GM19395 (cell line): ENCODE data around the gene CFAP61.
"Not testable (repeated sequence)": the region's sequence is repeated elsewhere in the genome, so short reads cannot be mapped to it uniquely, and the experiment has no call there.

ENCODE experiments used
- ATAC-seq: cut with Tn5 transposase; IDR thresholded peaks from one replicate; pipeline ENCODE4 v1.9.1; 2021; ENCODE audit warnings: mild to moderate bottlenecking, moderate library complexity; ENCODE audit not compliant: unreplicated experiment

The CFAP61 gene

DNA sequence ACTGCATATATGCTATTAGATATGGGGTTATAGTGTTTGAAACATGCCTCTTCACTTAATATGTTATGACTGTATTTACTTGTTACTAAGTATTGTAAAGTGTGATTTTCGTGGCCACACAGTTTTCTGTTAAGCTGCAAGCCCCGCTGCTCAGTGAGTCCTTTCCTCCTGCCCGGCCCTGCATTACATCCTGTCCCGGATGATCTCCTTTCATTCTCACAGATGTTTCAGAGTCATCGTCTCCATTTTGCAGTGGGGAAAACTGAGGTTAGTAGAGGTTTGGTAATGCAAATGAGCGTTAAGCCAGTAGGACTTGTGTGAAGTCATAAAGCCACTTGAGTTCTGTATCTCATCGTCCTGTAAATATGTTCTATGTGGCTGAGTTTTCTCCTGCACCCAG is 155.5 kb downstream of the CFAP61 start:
- ATAC-seq, result peak; percentile 65

DNA sequence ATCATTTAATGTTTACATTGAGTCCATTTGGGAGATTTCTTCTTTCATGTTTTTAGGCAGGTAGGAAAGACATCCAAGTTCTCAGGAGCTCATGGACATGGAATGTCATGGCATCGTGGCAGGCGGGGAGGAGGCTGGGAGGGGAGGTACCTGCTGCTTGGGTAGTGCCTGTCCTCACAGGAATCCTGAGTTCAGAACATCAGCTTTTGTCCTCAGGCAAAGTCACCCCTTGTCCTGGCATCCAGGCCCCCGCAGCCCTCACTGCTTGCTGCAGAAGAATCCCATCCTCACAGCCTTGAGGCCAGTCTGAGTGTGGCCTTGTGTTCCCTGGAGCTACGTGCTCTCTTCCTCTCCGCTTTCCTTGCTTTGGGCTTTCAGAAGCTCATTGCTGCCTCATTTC is 157.4 kb downstream of the CFAP61 start:
- ATAC-seq, result no peak

DNA sequence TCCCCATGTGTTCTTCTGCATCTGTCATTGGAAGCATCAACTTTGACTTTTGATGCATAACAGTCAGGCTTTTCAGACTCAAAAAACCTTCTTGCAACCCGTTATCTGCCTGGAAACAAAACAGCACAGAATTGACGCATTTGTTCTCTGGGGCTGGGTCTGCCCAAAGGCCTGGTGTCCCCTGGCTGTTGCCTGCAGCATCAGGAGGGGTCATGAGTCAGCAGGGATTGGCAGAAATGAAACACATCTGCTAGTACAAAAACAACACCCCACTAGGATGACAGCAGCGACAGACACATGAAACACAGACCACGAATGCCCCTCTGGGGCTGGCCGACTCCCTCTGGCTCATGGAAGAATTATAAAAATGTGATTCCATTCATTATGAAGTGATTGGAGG is 158.0 kb downstream of the CFAP61 start:
- no peak for ATAC-seq

DNA sequence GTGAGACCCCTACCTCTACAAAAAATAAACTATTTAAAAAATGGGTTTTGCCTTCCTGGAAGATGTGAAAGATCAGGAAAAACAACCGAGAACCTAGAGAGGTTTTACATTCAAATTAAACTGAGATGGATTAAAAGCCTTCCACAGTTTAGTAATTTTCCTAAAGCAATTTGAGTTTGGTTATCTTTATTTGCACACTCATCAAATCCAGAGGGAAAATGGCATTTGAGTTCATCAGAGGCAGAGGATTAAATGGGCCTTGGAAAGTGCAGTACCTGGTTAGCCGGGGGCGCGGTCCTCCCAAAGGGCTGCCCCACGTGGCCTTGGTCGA is 158.6 kb downstream of the CFAP61 start:
- no peak for ATAC-seq

DNA sequence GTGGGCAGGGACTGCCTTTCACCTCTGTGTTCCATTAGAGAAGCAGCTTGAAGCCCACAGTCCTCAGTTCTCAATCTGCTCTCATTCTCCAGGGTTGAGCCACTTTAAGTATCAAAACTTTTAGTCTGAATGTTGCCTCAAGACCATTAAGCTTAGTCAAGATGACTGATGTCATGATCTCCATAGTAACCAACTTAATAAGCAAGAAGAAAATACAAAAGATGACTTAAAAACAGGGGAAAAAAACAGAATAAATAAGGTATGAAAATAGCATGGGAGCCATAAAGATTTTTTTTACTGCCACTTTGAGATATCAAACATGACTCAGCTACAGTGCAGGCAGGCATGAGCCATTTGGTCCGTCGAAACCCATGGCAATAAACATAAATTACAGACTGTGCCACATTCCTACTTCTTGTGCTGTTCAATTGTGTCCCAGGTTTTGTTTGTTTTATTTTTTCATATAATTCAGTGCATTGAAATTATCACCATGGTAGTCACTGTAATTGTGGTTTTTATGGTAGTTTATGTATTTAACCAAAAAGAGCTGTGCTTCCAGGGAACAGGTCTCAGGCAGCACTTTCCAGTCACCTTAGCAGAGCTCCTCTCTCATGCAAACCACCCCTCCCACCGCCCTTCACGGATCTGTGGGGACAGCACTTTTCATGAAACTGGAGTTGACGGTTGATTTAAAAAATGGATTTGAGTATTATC is 159.1 kb downstream of the CFAP61 start:
- ATAC-seq, result no peak

DNA sequence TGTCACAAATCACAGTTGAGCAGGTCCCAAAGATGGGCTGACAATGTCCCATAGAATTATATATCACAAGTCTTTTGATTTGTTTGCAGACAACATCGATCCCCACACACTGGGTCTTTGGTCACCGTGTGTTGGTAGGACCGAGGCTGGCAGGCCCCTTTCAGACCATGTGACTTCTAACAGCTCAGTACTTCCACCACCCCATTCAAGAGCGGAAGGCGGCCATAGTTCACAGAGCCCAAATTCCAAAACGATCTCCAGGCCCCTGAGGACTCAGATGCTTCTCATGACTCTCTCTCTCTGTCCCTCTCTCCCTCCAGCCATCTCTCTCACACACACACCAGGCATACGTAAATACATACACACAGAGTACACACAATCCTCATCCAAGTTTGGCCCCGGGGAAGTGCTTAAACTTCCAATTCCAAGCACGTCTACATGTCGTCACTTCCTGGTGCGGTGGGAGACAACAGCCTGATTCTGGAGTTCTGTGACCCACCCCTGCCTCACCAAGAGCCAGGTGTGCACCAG is 159.7 kb downstream of the CFAP61 start:
- no peak for ATAC-seq

DNA sequence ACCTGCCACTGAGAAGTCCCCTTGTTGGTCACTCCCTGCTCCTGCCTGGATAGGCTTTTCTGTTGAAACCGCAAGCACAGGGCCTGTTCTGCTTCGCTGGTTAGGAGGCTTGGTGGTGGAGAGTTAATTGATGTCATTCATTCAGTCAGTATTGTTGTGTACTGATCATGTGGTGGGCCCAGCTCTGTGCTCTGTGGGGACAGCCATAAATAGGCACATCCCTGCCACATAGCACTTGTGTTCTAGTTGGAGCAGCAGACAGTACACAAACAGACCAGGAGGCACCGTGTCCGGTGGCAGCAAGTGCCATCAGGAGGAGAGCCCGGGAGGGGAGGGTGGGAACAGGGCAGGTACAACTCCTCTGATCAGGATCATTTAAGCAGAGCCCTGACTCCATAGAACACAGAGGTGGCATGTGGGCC is 160.4 kb downstream of the CFAP61 start:
- ATAC-seq, result no peak

DNA sequence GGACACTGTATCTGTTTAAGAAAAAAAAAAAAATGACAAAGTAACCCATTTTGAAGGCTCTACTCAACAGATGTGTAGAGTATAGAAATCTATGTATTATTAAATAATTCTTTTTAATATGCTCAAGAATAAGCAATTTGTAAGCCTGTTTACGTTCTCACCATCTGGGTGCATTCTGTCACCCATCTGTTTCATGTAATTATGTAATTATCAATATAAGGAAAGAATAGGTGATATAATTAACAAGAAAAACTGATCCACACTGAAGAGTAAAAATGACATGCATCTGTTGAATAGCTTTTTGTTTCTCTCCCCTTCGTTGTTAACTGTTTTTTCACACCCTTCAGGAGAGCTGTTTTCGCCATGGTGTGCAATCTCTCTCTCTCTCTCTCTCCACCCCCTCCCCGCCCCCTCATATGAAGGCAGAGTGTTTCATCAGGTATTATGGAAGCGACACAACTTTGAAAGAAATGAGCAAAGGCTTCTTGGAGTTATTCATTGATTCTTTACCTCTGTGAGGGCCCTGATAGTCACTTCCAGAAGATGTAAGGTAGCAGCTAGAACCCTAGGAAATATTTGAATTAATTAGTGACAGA is 161.3 kb downstream of the CFAP61 start:
- no peak for ATAC-seq

DNA sequence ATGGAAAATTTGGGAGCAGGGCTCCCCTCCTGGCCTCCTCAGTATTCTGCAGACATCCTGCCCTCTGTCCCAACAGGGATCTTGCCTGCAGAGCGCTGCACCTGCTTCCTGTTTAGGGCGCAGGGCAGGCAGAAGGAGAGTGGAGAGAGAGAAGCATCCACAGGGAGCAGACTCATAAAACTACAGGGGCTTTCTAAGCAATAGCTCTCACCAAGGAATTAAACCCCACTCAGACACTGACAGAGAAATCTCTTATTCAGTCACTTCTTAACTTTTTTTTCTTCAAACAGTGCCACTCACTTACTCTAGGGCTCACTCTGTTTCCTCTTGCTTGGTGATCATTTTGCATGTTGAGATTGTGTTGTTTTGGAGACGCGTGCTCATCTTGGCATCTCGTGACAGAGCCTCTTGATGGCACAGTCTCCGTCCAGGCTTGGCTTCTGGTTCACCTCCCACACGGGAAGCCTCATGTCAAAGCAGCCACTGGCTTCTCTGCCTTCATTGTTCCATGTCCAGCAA is 162.5 kb downstream of the CFAP61 start:
- no peak for ATAC-seq

DNA sequence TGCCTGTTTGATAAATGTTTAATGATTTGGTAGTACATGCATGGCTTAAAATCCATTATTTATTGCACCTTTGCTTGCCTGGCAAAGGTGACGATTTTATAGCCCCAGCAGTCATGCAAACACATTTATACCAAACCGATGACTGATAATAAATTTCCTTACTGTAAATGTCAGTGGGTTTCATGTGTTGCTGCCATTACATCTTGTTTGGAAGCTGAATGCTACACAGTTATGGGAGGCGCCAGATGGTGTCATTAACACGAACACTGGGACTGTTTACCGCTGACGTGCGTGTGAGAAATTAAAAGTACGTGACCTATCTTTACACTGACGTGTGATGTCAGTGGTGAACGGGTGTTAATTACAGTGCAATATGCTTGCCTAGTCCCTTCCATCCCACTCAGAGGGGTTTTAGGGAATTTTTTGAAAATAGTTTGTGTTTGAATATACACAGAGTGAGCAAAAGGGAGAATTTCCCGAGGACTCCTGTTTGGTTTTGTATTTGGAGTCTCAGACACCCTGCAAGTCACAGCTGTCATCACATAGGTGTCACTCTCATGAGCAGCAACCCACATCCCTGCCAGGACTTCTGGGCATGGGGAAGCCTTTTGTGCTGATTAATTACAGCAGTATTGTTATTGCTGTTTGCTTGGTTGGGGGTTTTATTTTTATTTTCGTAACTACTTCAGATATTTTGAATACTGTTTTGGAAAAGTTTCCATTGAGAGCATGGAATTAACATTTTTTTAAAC is 163.8 kb downstream of the CFAP61 start:
- no peak for ATAC-seq

DNA sequence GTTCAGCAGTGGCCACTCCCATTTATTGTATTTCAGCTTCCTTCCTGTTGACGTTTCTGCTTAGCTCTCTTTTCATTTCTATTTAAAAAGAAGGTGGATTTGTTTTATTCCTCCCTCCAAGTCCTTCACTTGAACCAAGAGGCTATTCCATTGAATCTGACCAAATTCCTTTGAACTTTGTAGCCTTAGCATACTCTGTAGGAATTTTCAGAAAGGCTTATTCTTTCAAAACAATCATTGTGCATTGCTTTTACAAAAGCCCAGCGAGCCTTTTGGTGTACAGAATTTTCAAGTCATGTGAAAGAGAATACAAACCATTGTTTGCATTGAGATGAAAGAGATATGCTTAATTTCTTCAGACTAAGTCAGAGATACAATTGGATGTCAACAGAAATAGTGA is 164.6 kb downstream of the CFAP61 start:
- no peak for ATAC-seq

DNA sequence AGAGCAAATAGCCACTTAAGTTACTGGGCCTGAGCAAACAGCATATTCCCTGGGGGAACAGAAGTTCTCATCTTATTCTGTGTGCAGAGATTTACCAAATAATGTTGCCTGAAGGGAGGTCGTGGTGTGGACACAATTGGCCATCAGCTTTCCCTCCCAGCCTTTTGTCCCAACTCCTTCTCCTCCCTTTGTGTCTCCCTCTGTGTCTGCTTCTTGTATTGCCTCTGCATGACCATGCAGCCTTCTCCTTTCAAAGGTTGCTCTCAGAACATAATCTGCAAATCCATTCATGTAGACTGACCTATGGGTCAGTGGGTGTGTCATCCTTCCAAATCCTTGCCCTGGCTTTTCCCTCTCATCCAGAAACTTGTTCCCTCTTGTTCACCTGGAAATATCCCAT is 165.3 kb downstream of the CFAP61 start:
- no peak for ATAC-seq

DNA sequence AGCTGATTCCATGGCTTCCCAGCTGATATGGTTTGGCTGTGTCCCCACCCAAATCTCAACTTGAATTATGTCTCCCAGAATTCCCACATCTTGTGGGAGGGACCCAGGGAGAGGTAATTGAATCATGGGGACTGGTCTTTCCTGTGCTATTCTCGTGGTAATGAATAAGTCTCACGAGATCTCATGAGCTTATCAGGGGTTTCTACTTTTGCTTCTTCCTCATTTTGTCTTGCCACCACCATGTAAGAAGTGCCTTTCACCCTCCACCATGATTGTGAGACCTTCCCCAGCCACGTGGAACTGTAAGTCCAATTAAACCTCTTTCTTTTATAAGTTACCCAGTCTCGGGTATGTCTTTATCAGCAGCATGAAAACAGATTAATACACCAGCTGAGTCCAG is 165.8 kb downstream of the CFAP61 start:
- not testable (repeated sequence) for ATAC-seq

DNA sequence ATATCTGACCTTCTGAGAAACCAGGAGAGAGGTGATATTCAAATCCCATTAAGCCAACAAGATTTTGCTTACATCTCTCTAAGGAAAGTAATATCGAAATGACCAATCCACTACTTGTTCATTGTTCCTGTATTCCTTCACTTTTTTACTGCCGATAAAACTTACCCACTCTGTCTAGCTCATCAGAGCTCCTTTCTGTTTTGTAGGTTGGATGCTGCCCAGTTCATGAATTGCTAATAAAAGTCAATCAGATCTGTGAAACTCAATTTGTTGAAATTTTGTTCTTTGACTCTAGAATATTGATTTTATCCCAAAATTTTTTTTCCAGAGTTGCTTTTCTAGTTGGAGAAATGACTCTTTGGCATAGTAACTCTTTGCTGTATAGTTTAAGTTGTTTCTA is 166.7 kb downstream of the CFAP61 start:
- no peak for ATAC-seq

DNA sequence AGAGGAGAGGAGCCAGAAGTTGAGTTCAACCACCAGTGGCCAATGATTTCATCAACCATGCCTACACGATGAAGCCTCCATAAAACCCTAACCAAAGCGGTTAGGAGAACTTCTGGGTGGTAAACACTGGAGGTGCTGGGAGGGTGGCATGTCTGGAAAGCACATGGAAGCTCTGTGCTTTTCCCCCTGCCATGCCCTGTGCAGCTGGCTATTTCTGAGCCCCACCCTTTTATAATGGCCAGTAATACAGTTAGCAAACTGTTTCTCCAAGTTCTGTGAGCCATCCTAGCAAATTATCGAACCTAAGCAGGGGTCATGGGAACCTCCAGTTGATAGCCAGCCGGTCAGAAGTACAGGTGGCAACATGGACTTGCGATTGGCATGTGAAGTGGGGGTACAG is 167.8 kb downstream of the CFAP61 start:
- ATAC-seq, result no peak

DNA sequence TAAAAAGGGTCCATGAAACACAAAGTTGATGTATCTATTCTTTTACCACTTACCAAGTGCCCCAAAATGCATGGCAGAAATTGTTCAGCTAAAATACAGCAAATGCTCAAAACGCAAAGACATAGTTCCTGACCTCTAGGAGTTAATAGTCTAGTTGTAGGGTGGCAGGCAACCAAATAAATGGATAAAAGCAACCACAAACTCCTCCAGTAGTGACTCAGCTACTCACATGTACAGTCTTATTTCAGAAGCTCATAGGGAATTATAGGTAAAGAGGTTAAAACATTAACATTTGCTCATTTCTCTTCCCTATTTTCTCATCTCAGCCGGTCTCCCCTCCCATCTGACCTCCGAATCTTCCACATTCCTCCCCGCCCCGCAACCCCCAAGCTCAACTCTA is 171.6 kb downstream of the CFAP61 start:
- ATAC-seq, result no peak

DNA sequence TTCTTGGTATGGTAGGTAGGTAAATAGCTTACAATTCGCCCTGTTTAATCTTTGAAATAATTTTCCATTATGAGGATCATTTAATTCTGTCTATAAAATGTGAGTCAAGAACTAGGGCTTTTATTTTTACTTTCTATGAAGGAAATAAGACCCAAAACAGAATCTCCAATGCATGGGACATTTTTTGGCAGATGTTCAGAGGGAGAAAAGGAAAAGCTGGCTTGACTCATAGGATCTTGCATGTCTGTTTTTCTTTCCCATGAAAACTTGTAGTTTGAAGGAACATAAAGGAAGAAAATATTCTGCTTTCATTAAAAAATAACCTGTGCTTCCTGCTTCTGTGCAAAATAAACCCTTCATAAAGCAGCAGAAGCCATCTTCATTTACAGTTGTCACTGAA is 172.5 kb downstream of the CFAP61 start:
- no peak for ATAC-seq

DNA sequence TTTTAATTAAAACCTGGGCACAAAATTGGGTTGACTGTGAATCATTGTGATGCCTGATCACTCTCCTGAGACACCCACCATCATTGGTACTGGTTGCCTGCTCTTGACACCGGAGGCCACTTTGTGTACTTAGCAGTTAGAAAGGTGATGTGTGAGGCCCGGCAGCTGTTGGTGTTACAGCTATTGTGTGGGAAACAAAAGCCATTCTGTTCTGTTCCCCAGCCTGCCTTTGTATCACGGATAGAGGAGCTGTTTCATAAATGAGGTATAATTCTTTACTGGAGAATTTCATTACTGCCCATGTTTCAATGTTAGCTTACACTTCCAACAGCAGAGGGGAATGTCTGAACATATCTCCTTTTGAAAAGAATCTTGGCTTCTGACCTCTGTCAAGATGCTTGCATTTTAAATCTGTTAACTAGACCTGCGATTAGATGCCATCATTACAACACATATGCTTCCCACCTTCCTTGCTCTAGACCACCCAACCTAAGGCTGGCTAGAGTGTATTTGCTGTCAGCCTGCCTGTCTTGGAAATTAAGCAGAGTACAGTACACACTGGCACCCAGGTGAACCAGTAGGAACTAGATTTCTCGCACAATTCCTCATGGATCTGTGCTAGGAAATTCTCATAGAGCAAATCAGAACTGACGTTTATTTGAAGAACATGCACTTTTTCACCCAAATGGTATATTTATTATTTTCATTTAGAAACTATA is 173.2 kb downstream of the CFAP61 start:
- no peak for ATAC-seq

DNA sequence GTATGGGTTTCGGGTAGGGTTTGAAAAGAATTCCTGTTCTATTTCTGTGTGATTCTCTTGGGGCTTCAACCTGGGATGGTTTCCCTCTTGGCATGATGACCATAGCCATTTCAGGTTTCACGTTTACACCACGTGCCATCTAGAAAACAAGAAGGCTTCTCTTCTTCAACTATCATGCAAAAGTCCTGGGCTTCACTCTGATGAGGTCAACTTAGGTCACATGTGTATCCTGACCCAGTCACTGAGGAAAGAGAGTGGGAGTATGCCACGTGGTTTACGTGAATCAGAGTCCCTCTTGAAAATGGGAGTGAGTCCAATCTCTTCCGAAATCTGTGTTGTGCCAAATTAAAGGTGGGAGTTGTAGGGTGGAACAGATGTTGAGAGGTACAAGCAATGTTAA is 174.2 kb downstream of the CFAP61 start:
- no peak for ATAC-seq

DNA sequence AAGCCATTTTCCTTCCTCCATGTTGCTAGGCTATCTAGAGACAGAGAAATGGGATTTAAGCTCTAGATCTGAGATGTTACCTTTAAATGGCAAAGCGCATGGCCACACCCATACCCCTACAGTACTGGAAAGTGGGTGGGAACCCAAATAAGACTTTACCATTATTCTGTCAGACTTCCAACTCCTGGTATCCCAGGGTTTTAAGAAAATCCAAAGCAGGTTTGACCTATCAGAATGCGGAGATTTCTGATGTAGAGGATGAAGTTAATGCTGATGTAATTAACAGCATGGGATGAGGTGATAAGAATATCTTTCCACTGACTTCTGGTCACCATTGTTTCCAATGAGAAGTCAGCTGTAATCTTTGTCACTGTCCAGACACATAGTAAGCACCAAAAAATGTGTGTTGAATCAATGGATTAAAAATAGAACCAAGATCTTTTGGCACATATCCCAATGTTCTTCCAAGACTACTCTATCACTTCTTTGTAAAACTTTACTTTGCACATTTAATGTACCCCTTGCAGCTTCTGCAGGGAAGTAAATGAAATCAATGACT is 174.8 kb downstream of the CFAP61 start:
- no peak for ATAC-seq

DNA sequence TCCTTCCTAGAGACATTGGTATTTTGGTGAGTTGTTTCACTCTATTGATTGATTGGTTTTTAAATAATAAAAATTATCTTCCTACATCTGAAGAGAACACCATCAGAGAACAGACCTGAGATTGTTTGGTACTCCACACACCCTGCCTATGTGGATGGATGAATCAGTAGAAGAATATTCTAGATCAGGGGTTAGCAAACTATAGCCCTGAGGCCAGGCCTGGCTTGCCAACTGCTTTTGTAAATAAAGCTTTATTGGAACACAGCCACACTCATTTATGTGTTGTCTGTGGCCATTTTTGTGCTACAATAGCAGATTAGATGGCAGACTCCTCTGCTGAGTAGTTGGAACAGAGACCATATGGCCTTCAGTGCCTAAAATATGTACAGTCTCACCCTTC is 176.0 kb downstream of the CFAP61 start:
- ATAC-seq, result no peak
